Esophagus muscularis mucosa (tissue), 4 donors: Measurements from ENCODE around the gene AKAP6.

Source experiments
- EP300 ChIP-seq: sonication (generic); formaldehyde crosslinking; IDR thresholded peaks from one replicate; pipeline ENCODE4 v1.6.1; 2017; ENCODE audit warnings: antibody characterized with exemption
- POLR2A ChIP-seq: fragments of 450-650 bp; IDR thresholded peaks from one replicate; pipeline ENCODE4 v1.6.1; 2017; ENCODE audit warnings: antibody characterized with exemption, moderate library complexity, mild to moderate bottlenecking, low read depth
- POLR2AphosphoS5 ChIP-seq, 2 donors: sonication (generic); formaldehyde crosslinking; IDR thresholded peaks; one replicate each; pipeline ENCODE4 v1.6.1; 2017; ENCODE audit warnings: antibody characterized with exemption in 2 of 2
- TF ChIP-seq, protein P1 (sequence below), 3 experiments: fragments of 200-600 bp in 2 of 3; fragments of 450-650 bp in 1 of 3; sonication (generic) in 2 of 3; IDR thresholded peaks; one replicate each; pipeline ENCODE4 v1.5.1; 2017 to 2019; ENCODE audit warnings: antibody characterized with exemption in 3 of 3, mild to moderate bottlenecking in 2 of 3, moderate library complexity in 1 of 3

DNA sequence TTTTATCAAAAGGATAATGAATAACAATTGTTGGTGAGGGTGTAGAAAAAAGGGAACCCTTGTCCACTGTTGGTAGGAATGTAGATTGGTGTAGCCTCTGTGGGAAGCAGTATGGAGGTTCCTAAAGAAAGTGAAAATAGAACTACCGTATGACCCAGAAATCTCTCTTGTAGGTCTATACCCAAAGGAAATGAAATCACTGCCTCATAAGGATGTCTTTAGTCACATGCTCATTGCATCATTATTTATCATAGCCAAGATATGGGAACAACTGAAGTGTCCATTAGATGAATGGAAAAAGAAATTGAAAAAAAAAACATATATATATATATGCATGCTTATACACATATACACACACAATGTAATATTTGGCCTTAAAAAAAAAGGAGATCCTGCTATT, 450.7 kb downstream of the AKAP6 start:
- TF ChIP-seq, protein P1, sequence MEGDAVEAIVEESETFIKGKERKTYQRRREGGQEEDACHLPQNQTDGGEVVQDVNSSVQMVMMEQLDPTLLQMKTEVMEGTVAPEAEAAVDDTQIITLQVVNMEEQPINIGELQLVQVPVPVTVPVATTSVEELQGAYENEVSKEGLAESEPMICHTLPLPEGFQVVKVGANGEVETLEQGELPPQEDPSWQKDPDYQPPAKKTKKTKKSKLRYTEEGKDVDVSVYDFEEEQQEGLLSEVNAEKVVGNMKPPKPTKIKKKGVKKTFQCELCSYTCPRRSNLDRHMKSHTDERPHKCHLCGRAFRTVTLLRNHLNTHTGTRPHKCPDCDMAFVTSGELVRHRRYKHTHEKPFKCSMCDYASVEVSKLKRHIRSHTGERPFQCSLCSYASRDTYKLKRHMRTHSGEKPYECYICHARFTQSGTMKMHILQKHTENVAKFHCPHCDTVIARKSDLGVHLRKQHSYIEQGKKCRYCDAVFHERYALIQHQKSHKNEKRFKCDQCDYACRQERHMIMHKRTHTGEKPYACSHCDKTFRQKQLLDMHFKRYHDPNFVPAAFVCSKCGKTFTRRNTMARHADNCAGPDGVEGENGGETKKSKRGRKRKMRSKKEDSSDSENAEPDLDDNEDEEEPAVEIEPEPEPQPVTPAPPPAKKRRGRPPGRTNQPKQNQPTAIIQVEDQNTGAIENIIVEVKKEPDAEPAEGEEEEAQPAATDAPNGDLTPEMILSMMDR (IDR thresholded peaks at IDR 0.05), result no peak
- TF ChIP-seq POLR2A (no peak), POLR2AphosphoS5 (IDR thresholded peaks at IDR 0.05) (no peak), EP300 (no peak)
